Measurements from ENCODE around the gene RHOG.
"Not testable (repeated sequence)": the region's sequence is repeated elsewhere in the genome, so short reads cannot be mapped to it uniquely, and the experiment has no call there.

Gene RHOG

GRCh38 chr11:3832816-3833215, 7.9 kb downstream of the RHOG start:
- no peak for FAIRE-seq

GRCh38 chr11:3831378-3832239, 9.2 kb downstream of the RHOG start:
- FAIRE-seq = no peak

GRCh38 chr11:3830730-3831129, 10.0 kb downstream of the RHOG start:
- FAIRE-seq = no peak

- FAIRE-seq = no peak
Measured at GRCh38 chr11:3830088-3830487, 10.7 kb downstream of the RHOG start.

GRCh38 chr11:3827434-3828186, 13.1 kb downstream of the RHOG start:
- FAIRE-seq = no peak

- FAIRE-seq = no peak
Measured at GRCh38 chr11:3826721-3827120, 14.0 kb downstream of the RHOG start.

- FAIRE-seq = no peak
Measured at GRCh38 chr11:3825473-3826154, 15.1 kb downstream of the RHOG start.

- no peak for FAIRE-seq
Measured at GRCh38 chr11:3824714-3825472, 15.9 kb downstream of the RHOG start.

GRCh38 chr11:3823762-3824506, 16.8 kb downstream of the RHOG start:
- FAIRE-seq = no peak

GRCh38 chr11:3823303-3823702, 17.5 kb downstream of the RHOG start:
- FAIRE-seq = no peak

- FAIRE-seq = no peak
Measured at GRCh38 chr11:3822312-3822711, 18.4 kb downstream of the RHOG start.

- no peak for FAIRE-seq
Measured at GRCh38 chr11:3820971-3821370, 19.8 kb downstream of the RHOG start.

- no peak for FAIRE-seq
Measured at GRCh38 chr11:3817181-3817800, 23.5 kb downstream of the RHOG start.

- no peak for FAIRE-seq
Measured at GRCh38 chr11:3816673-3817072, 24.1 kb downstream of the RHOG start.

GRCh38 chr11:3815845-3816244, 24.9 kb downstream of the RHOG start:
- no peak for FAIRE-seq

- not testable (repeated sequence) for FAIRE-seq
Measured at GRCh38 chr11:3814832-3815231, 25.9 kb downstream of the RHOG start.

GRCh38 chr11:3810951-3811350, 29.8 kb downstream of the RHOG start:
- no peak for FAIRE-seq

- no peak for FAIRE-seq
Measured at GRCh38 chr11:3810446-3810845, 30.3 kb downstream of the RHOG start.

- FAIRE-seq = no peak
Measured at GRCh38 chr11:3809624-3809928, 31.2 kb downstream of the RHOG start.

- FAIRE-seq = no peak
Measured at GRCh38 chr11:3808861-3809623, 31.7 kb downstream of the RHOG start.
